ENCODE measurements around the gene SPNS2. TPM values are rescaled to one million over a fixed set of nuclear protein-coding genes. Genes with fewer than 3 reads are reported as not detected.

The SPNS2 gene
- total RNA-seq, 2 donors from 2014 or later, result 13.7 to 17.4 TPM

DNA sequence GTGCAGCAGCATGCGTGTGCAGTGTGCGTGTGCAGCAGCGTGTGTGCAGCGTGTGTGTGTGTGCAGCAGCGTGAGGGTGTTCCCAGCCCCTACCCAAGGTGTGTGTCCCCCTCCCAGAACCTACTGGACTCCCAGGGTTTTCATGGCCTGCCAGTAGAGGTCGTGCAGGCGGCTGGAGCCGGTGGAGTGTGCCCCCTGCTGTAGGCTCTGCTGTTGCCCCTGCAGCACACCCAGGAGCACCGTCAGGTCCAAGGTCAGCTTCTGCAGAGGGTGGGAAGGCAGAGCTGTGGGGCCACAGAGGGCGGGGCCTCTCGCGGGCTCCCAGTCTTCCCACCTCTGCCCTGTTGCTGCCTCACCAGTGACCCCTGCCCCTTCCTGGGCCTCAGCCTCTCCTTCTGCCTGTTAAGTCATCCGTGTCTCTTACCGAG, 41.6 kb downstream of the SPNS2 start:
- no peak for DNase-seq
- Histone ChIP-seq H3K4me3 (no peak overlapping the region), H3K4me1 (no peaks in the 10 kb centered on the region), H3K36me3 (peaks cover 4% of the 10 kb centered on the region), H3K27ac (no peak overlapping the region), H3K9me3 (no peaks in the 10 kb centered on the region), H3K9ac (ENCODE audit: low read depth in 2 of 2, low read length in 2 of 2) (no peak overlapping the region), H3K27me3 (no peaks in the 10 kb centered on the region)
- intact Hi-C loops (cut with DNase I), result no loop called here
- TF ChIP-seq, protein P1, sequence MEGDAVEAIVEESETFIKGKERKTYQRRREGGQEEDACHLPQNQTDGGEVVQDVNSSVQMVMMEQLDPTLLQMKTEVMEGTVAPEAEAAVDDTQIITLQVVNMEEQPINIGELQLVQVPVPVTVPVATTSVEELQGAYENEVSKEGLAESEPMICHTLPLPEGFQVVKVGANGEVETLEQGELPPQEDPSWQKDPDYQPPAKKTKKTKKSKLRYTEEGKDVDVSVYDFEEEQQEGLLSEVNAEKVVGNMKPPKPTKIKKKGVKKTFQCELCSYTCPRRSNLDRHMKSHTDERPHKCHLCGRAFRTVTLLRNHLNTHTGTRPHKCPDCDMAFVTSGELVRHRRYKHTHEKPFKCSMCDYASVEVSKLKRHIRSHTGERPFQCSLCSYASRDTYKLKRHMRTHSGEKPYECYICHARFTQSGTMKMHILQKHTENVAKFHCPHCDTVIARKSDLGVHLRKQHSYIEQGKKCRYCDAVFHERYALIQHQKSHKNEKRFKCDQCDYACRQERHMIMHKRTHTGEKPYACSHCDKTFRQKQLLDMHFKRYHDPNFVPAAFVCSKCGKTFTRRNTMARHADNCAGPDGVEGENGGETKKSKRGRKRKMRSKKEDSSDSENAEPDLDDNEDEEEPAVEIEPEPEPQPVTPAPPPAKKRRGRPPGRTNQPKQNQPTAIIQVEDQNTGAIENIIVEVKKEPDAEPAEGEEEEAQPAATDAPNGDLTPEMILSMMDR (IDR thresholded peaks at IDR 0.05), result no peak

GRCh38 chr17:4540687-4541327, 42.1 kb downstream of the SPNS2 start:
- Histone ChIP-seq H3K27me3 (no peaks in the 10 kb centered on the region), H3K9ac (ENCODE audit: low read depth in 2 of 2, low read length in 2 of 2) (no peak overlapping the region), H3K36me3 (peaks cover 4% of the 10 kb centered on the region), H3K4me1 (no peaks in the 10 kb centered on the region), H3K27ac (no peak overlapping the region), H3K9me3 (no peaks in the 10 kb centered on the region), H3K4me3 (no peak overlapping the region)
- TF ChIP-seq, protein P1 (IDR thresholded peaks at IDR 0.05), result no peak
- DNase-seq, result no peak
- intact Hi-C loops (cut with DNase I), result no loop called here

GRCh38 chr17:4541328-4542002, 42.8 kb downstream of the SPNS2 start:
- no peaks in the 10 kb centered on the region for H3K4me1 ChIP-seq
- H3K27me3 ChIP-seq, result no peaks in the 10 kb centered on the region
- no peaks in the 10 kb centered on the region for H3K9me3 ChIP-seq
- no peak overlapping the region for H3K4me3 ChIP-seq
- no peak for DNase-seq
- no peak overlapping the region for H3K27ac ChIP-seq
- TF ChIP-seq, protein P1 (IDR thresholded peaks at IDR 0.05), result no peak
- intact Hi-C loops (cut with DNase I), result no loop called here
- peaks cover 4% of the 10 kb centered on the region for H3K36me3 ChIP-seq
- no peak overlapping the region for H3K9ac ChIP-seq (ENCODE audit: low read depth in 2 of 2, low read length in 2 of 2)

DNA sequence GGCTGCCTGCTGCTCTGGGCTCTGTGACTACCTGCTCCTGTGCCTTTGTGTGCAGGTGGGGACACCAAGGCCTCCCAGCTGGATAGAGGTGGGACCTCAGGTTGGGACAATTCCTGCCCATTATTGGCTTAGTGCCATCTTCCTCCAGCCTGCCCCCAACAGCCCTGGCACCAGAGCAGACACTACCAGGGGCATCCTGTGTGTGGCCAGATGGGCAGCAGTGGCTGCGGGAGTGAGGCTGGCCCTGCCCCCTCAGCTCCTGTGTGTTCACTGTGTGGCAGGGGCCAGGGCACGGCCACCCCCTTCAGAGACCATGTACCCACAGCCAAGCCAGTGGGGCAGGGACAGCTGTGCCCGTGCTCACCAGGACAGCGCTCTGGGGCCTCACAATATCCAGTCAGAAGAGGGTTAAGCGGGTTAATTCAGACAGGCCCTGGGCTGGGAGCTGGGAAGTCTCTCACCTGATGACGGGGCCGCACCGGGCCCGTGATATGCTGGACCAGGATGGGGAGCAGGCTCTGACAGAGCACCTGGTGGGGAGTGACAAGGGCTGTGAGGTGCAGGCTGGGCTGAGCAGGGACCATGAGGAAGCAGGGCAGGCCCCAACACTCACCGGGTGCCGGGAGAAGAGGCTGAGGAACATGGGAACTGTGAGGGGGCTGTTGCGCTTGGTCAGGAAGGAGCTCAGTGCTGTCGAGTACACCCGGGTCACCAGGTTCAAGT, 43.5 kb downstream of the SPNS2 start:
- no peak for DNase-seq
- TF ChIP-seq, protein P1 (IDR thresholded peaks at IDR 0.05), result no peak
- no peaks in the 10 kb centered on the region for H3K4me1 ChIP-seq
- no peaks in the 10 kb centered on the region for H3K27me3 ChIP-seq
- no peak overlapping the region for H3K9ac ChIP-seq (ENCODE audit: low read depth in 2 of 2, low read length in 2 of 2)
- H3K27ac ChIP-seq, result no peak overlapping the region
- H3K9me3 ChIP-seq, result no peaks in the 10 kb centered on the region
- H3K4me3 ChIP-seq, result no peak overlapping the region
- peaks cover 5% of the 10 kb centered on the region for H3K36me3 ChIP-seq
- intact Hi-C loops (cut with DNase I), result no loop called here

DNA sequence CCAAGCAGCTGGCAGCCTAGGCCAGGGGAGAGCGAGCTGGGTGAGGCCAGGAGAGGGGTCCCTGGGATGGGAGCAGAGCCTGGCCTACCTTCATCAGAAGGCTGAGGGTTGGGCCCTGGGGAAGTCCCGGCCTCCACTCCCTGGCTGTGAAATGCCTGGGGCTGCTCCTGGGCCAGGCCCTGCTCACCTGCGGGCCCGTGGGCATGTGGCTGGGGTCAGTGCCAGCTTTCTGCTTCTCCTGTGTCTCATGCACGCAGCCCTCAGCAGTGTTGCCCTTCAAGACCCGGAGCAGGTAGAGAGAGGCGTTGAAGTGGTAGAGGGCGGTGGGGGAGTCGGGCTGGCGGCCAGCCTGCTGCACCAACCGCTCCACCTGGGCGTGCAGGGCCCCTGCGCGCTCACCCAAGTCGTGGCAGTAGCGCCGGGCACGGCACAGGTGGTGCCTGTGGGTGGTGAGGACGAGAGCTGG, 44.1 kb downstream of the SPNS2 start:
- no peaks in the 10 kb centered on the region for H3K27me3 ChIP-seq
- no peak overlapping the region for H3K27ac ChIP-seq
- H3K4me1 ChIP-seq, result no peaks in the 10 kb centered on the region
- H3K9me3 ChIP-seq, result no peaks in the 10 kb centered on the region
- no peak overlapping the region for H3K9ac ChIP-seq (ENCODE audit: low read depth in 2 of 2, low read length in 2 of 2)
- intact Hi-C loops (cut with DNase I), result no loop called here
- TF ChIP-seq, protein P1 (IDR thresholded peaks at IDR 0.05), result no peak
- no peak overlapping the region for H3K4me3 ChIP-seq
- no peak for DNase-seq
- H3K36me3 ChIP-seq, result peaks cover 11% of the 10 kb centered on the region

Measured in colonic mucosa (tissue), 4 donors.